Measurements from ENCODE around the gene CAND2. TPM values are rescaled to one million over a fixed set of nuclear protein-coding genes. Genes with fewer than 3 reads are reported as not detected.
A peak's percentile ranks its signal among the peaks of the same experiment; 100 is the strongest.
"Not testable (repeated sequence)": the region's sequence is repeated elsewhere in the genome, so short reads cannot be mapped to it uniquely, and the experiment has no call there.

The CAND2 gene
- total RNA-seq, 1 donor from 2014 or later = 40.0 TPM

- DNase-seq (ENCODE audit: low read depth) = no peak
These were observed 26.7 kb upstream of the CAND2 start for GRCh38 chr3:12769761-12770160.

DNA sequence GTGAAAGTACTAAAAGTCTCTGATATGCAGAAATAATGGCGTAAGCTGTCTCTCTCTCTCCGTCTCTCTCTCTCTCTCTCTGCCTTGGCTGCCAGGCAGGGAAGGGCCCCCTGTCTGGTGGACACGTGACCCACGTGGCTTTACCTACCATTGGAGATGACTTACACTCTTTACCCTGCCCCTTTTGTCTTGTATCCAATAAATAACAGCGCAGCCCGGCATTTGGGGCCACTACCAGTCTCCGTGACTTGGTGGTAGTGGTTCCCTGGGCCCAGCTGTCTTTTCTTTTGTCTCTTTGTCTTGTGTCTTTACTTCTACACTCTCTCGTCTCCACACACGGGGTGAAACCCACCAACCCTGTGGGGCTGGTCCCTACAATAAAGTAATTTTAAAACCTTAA lies 25.2 kb upstream of the CAND2 start:
- DNase-seq (ENCODE audit: low read depth) = no peak

DNA sequence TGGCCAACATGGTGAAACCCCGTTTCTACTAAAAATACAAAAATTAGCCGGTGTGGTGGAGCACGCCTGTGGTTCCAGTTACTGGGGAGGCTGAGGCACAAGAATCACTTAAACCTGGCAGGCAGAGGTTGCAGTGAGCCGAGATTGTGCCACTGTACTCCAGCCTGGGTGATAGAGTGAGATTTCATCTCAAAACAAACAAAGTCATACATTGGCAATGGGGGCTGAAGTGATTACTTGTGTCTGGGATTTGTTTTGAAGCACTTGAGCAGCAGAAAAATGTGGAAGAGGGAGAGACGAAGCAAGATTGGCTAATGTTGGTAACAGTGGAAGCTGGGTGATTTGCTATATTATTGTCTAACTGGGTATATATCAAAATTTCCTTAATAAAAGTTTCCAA lies 24.0 kb upstream of the CAND2 start:
- no peak for DNase-seq (ENCODE audit: low read depth)

DNA sequence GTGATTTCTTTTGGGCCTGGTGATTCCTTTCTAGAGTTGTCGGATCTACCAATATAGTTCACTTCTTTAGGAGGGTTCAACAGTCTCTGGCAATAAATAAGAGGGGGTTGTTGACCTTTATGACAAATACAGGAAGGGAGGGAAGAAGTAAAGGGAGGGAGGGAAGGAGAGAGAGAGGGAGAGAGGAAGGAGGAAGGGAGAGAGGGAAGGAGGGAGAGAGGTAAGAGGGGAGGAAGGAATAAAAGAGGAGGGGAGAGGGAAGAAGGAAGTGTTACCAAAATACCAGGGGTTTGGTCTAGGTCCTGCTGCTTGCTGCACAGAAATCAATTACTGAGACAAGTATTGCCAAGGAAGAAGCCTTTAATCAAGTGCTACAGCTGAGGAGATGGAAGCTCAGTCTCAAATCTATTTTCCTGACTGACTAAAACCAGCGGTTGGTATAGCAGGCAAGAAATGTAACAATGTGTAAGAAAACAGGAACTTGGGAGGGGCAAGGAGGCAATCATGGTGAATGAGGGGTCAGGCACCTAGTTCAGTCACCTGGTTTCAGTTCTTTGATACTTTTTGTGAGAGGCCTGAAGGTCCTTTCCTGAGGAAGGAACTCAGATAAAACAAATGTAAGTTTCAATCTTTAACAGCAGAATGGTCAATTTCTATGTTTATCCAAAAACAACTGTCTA lies 23.3 kb upstream of the CAND2 start:
- no peak for DNase-seq (ENCODE audit: low read depth)

GRCh38 chr3:12773710-12774086 lies 22.8 kb upstream of the CAND2 start:
- DNase-seq (ENCODE audit: low read depth) = no peak

- no peak for DNase-seq (ENCODE audit: low read depth)
These were observed 21.9 kb upstream of the CAND2 start for GRCh38 chr3:12774619-12775018.

GRCh38 chr3:12775226-12775625 lies 21.3 kb upstream of the CAND2 start:
- DNase-seq (ENCODE audit: low read depth) = no peak

DNA sequence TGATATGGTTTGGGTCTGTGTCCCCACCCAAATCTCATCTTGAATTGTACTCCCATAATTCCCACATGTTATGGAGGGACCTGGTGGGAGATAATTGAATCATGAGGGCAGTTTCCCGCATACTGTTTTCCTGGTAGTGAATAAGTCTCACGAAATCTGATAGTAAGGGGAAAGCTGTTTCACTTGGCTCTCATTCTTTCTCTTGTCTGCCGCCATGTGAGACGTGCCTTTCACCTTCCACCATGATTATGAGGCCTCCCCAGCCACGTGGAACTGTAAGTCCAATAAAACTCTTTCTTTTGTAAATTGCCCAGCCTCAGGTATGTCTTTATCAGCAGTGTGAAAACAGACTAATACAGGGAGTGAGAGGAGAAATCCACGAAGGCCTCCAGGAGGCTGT lies 20.5 kb upstream of the CAND2 start:
- not testable (repeated sequence) for DNase-seq (ENCODE audit: low read depth)

- DNase-seq (ENCODE audit: low read depth) = no peak
These were observed 19.3 kb upstream of the CAND2 start for GRCh38 chr3:12777171-12777570.

DNA sequence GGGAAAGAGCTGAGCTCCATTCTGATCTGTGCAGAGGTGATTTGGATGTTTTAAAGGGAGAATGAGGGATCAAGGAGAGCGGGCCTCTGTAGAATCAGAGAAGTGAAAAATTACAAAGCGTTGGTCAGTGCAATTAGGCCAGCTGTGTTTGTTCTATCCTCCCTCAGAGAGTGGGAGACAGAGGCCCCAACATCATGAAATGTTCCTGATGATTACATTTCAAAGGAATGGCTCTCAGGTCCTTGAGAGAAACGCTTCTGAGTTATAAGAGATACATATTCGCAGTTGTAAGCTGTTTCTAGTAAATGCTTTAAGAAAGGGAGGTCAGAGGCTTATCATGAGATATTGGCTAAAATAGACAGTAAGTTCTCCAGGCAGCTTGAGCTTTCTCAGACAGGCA lies 15.7 kb upstream of the CAND2 start:
- DNase-seq (ENCODE audit: low read depth) = no peak

DNA sequence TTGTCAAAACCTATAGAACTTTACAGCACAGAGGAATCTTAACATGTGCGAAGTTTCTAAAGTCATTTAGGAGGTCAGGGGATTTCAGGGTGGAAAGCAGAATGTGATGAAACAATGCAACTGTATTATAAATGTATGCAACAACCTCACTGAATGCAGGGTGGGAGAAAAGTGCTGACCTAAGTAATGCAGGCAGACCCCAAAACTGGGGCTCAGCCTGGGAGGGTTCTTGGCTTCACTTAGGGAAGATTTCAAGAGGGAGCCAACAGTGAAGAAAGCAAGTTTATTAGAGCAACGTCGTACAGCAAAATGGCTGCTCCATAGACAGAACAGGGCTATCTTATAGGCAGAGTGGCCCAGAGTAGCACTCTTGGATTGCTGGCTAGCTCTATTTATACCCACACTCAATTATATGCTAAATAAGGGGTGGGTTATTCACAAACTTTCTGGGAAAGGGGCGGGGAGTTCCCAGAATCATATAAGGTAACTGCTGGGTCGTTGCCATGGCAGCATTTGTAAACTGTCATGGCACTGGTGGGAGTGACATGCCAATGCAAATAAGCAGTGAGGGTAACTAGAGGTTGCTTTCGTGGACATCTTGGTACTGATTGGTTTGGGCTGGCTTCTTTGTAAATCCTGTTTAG lies 14.2 kb upstream of the CAND2 start:
- DNase-seq (ENCODE audit: low read depth) = no peak

GRCh38 chr3:12785096-12785495 lies 11.4 kb upstream of the CAND2 start:
- DNase-seq (ENCODE audit: low read depth) = no peak

GRCh38 chr3:12787346-12787745 lies 9.1 kb upstream of the CAND2 start:
- peak; percentile 50 for DNase-seq (ENCODE audit: low read depth)

- DNase-seq (ENCODE audit: low read depth) = not testable (repeated sequence)
These were observed 8.4 kb upstream of the CAND2 start for GRCh38 chr3:12787967-12788690.

- DNase-seq (ENCODE audit: low read depth) = no peak
These were observed 5.0 kb upstream of the CAND2 start for GRCh38 chr3:12791430-12791829.

DNA sequence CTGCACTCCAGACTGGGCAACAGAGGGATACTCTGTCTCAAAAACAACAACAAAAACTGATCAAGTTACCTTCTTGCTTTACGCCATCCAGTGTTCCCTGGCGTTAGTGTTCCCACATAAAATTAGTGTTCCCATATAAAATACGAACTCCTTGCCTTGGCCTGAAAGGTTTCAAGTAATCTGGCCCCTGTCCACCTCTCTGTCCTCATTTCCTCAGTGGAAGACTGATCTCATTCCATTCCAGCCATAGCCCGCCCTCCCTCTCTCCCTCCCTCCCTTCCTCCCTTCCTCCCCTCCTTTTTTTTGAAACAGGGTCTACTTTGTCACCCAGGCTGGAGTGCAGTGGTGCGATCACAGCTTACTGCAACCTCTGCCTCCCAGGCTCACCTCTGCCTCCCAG lies 2.8 kb upstream of the CAND2 start:
- no peak for DNase-seq (ENCODE audit: low read depth)

GRCh38 chr3:12797124-12797891 lies 828 bp downstream of the CAND2 start:
- no peak for DNase-seq (ENCODE audit: low read depth)

DNA sequence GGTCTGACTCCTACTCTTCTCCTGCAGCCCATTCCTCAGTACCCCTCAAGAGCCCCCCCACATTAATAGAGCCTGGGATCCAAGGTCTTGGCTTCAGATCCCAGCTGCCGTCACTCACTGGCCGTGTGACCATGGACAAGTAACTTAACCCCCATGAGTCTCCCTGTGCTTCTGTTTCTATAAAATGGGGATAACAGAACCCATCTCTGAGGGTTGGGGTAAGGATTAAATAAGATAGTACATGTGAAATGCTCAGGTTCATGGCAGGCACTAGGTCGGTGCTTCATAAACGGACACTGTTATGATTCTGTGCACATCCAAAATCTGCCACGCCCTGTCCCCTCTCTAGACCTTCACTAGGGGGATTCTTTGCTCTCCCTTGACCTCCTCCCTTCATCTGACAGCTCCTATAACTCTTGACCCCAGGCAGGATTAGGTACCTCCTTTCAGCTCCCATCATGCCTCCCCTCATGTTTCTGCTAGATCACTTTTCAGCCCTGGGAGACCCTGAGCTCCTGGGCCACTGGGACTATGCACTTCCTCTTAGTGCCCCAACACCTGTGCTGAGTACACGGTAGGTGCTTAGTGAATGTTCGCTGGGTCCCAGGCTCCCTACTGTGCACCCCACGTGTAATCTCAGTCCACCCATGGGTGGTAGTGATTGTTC lies 1.5 kb downstream of the CAND2 start:
- DNase-seq (ENCODE audit: low read depth) = no peak

DNA sequence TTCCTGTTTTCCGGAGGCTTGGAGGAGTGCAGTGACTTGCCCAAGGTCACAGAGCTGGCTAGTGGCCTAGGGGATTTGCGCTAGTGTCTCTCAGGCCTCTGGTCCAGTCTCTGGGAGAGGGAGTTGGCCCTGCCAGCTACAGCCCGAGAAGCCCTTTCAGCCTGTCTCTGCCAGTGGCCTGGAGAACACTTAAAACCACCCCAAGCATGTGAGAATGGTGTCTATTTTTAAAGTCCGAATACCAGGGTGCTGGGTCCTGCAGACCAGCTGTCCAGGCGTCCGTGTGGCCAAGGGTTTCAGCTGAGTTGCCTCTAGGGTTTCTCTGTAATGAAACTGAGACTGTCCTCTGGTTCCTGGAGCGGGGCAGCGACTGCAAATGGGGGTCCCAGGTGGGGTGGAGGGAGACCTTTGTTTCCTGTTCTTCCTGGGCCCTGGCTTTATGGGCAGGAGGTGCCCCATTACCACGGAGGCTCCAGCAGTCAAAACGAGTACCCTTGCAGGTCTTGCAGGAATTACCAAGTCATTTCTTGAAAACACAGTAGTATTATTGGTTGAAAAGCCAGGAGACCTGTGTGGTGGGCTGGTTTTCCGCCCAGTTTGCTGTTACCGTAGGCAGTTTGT lies 2.2 kb downstream of the CAND2 start:
- peak; percentile 95 for DNase-seq (ENCODE audit: low read depth)

DNA sequence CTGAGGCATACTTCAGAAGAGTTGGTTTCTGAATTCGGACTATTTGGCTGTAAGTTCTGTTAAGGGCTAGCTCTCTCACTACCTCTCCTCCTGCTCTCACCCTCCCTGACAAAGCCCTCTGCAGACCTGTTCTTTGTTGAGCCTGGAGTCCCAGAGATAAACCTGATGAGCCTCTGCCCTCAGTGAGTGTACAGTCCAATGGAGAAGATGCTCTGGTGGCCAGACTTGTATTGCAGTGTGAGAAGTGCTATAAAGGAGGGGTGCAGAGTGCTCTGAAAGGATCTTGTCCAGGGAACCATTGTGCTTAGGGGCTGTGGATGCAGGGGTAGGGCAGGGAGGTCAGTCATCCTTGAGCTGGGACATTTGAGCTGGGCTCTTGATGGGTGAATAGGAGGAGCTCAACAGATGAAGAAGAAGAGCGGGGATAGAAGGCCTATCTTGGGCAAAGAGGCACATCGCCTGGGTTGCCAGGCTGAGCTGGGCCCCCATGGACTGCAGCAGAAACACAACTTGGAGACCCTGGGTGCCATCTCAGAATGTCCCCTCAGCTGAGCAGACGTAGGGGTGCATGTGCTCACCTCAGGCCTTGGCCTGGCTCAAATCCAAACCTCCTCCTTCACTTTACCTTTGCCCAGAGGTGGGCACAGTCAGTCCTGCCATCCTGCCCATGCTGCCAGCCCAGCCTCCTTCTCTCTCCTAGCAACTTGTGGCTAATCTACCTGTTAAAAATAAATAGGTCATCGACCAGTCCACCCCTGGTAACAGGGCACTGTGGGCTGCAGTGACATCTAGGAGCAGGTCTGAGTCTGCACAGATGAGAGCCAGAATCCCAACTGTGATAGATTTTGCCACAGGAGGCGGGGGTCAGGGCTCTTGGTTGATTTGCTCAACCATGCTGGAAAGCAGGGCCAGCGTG lies 3.3 kb downstream of the CAND2 start:
- DNase-seq (ENCODE audit: low read depth) = no peak
